IMR-90 (cell line): ENCODE results near the gene CAPNS2.

Experiments
- BHLHE40 ChIP-seq: fragments of 150-350 bp; IDR thresholded peaks from 2 replicates; pipeline ENCODE4 v1.6.1; 2016; ENCODE audit warnings: mild to moderate bottlenecking, low read depth, low read length
- CEBPB ChIP-seq: IDR thresholded peaks from 2 replicates; pipeline ENCODE4 v1.6.1; 2012; ENCODE audit warnings: low read depth, low read length, improper control_type of control experiment
- ELK1 ChIP-seq: fragments of 150-350 bp; IDR thresholded peaks from 2 replicates; pipeline ENCODE4 v1.6.1; 2016; ENCODE audit warnings: low read depth, mild to moderate bottlenecking, low read length, moderate library complexity, borderline replicate concordance
- FOS ChIP-seq: fragments of 150-350 bp; IDR thresholded peaks from 2 replicates; pipeline ENCODE4 v1.6.1; 2016; ENCODE audit warnings: low read depth, low read length
- MAFK ChIP-seq: IDR thresholded peaks from 2 replicates; pipeline ENCODE4 v1.6.1; 2012; ENCODE audit warnings: low read depth, low read length, improper control_type of control experiment
- MAZ ChIP-seq: IDR thresholded peaks from 2 replicates; pipeline ENCODE4 v1.6.1; 2012; ENCODE audit warnings: low read depth, mild to moderate bottlenecking, low read length, improper control_type of control experiment, moderate library complexity, borderline replicate concordance
- MXI1 ChIP-seq: IDR thresholded peaks from 2 replicates; pipeline ENCODE4 v1.6.1; 2012; ENCODE audit warnings: low read depth, mild to moderate bottlenecking, low read length, moderate library complexity, borderline replicate concordance
- POLR2A ChIP-seq: IDR thresholded peaks from 2 replicates; pipeline ENCODE4 v1.6.1; 2012; ENCODE audit warnings: mild to moderate bottlenecking, low read depth, low read length
- RAD21 ChIP-seq: IDR thresholded peaks from 2 replicates; pipeline ENCODE4 v1.6.1; 2012; ENCODE audit warnings: low read length, improper control_type of control experiment
- RCOR1 ChIP-seq: IDR thresholded peaks from 2 replicates; pipeline ENCODE4 v1.6.1; 2012; ENCODE audit warnings: mild to moderate bottlenecking, low read length, improper control_type of control experiment; ENCODE audit not compliant: insufficient replicate concordance
- RFX5 ChIP-seq: IDR thresholded peaks from 2 replicates; pipeline ENCODE4 v1.8.0; 2012; ENCODE audit warnings: low read depth, mild to moderate bottlenecking, low read length, moderate library complexity
- SMC3 ChIP-seq: fragments of 150-350 bp; IDR thresholded peaks from 2 replicates; pipeline ENCODE4 v1.6.1; 2016; ENCODE audit warnings: low read depth, mild to moderate bottlenecking, antibody characterized with exemption, low read length, moderate library complexity
- TF ChIP-seq, protein P1 (sequence below): conservative IDR thresholded peaks from 2 replicates; pipeline ENCODE4 v1.5.1; 2012; ENCODE audit warnings: mild to moderate bottlenecking, low read depth, low read length, improper control_type of control experiment
- TF ChIP-seq, protein P2 (sequence below): fragments of 150-350 bp; IDR thresholded peaks from 2 replicates; pipeline ENCODE4 v1.6.1; 2017; ENCODE audit warnings: mild to moderate bottlenecking, antibody characterized with exemption, low read length, low read depth

GRCh38 chr16:55559933-55560516, 6.5 kb upstream of the CAPNS2 start:
- TF ChIP-seq CEBPB (no peak), RAD21 (no peak), RFX5 (no peak), POLR2A (no peak), FOS (no peak), SMC3 (no peak), MAFK (no peak), ELK1 (no peak), MXI1 (no peak), RCOR1 (no peak), MAZ (no peak), BHLHE40 (no peak)
- TF ChIP-seq, protein P1, sequence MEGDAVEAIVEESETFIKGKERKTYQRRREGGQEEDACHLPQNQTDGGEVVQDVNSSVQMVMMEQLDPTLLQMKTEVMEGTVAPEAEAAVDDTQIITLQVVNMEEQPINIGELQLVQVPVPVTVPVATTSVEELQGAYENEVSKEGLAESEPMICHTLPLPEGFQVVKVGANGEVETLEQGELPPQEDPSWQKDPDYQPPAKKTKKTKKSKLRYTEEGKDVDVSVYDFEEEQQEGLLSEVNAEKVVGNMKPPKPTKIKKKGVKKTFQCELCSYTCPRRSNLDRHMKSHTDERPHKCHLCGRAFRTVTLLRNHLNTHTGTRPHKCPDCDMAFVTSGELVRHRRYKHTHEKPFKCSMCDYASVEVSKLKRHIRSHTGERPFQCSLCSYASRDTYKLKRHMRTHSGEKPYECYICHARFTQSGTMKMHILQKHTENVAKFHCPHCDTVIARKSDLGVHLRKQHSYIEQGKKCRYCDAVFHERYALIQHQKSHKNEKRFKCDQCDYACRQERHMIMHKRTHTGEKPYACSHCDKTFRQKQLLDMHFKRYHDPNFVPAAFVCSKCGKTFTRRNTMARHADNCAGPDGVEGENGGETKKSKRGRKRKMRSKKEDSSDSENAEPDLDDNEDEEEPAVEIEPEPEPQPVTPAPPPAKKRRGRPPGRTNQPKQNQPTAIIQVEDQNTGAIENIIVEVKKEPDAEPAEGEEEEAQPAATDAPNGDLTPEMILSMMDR: no peak
- TF ChIP-seq, protein P2, sequence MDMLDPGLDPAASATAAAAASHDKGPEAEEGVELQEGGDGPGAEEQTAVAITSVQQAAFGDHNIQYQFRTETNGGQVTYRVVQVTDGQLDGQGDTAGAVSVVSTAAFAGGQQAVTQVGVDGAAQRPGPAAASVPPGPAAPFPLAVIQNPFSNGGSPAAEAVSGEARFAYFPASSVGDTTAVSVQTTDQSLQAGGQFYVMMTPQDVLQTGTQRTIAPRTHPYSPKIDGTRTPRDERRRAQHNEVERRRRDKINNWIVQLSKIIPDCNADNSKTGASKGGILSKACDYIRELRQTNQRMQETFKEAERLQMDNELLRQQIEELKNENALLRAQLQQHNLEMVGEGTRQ: no peak
